Measurements from ENCODE around the gene SLC25A23.
"Not testable (repeated sequence)": the region's sequence is repeated elsewhere in the genome, so short reads cannot be mapped to it uniquely, and the experiment has no call there.

The SLC25A23 gene

GRCh38 chr19:6433165-6433564 is 26.4 kb downstream of the SLC25A23 start:
- Histone ChIP-seq H3K27ac (ENCODE audit: low read depth, low read length, poor library complexity, severe bottlenecking) (no peak overlapping the region), H3K79me2 (ENCODE audit: insufficient read depth, low read length) (no peaks in the 10 kb centered on the region), H3K9me2 (ENCODE audit: low read depth, low read length) (no peaks in the 10 kb centered on the region)

GRCh38 chr19:6431891-6432290 is 27.7 kb downstream of the SLC25A23 start:
- Histone ChIP-seq H3K9ac (ENCODE audit: low read length) (no peak overlapping the region), H3K9me2 (ENCODE audit: low read depth, low read length) (no peaks in the 10 kb centered on the region), H3K4me1 (ENCODE audit: insufficient read depth, low read length, severe bottlenecking) (no peaks in the 10 kb centered on the region), H3K4me3 (ENCODE audit: low read depth, low read length, poor library complexity, severe bottlenecking) (no peak overlapping the region), H3K27me3 (ENCODE audit: insufficient read depth, low read length) (no peaks in the 10 kb centered on the region), H3K79me2 (ENCODE audit: insufficient read depth, low read length) (no peaks in the 10 kb centered on the region), H3F3A (ENCODE audit: insufficient read depth, low read length) (no peaks in the 10 kb centered on the region), H3K36me3 (ENCODE audit: insufficient read depth, low read length) (no peaks in the 10 kb centered on the region; the same call in 1 of the 2 replicates), H3K9me3 (ENCODE audit: low read length) (no peaks in the 10 kb centered on the region), H3K27ac (ENCODE audit: low read depth, low read length, poor library complexity, severe bottlenecking) (no peak overlapping the region), H3K4me2 (ENCODE audit: low read length) (no peak overlapping the region), H2AFZ (ENCODE audit: low read length) (no peak overlapping the region), H4K20me1 (ENCODE audit: insufficient read depth, low read length) (no peaks in the 10 kb centered on the region)
- TF ChIP-seq CTCF (IDR thresholded peaks at IDR 0.05; ENCODE audit: low read length) (no peak), EZH2 (IDR thresholded peaks at IDR 0.05; ENCODE audit: borderline replicate concordance, low read length) (no peak)

More at GRCh38 chr19:6433165-6433564, 26.4 kb downstream of the SLC25A23 start:
- H3K4me2 ChIP-seq (ENCODE audit: low read length), result no peak overlapping the region
- no peaks in the 10 kb centered on the region for H3K9me3 ChIP-seq (ENCODE audit: low read length)
- H3K4me1 ChIP-seq (ENCODE audit: insufficient read depth, low read length, severe bottlenecking), result no peaks in the 10 kb centered on the region
- H2AFZ ChIP-seq (ENCODE audit: low read length), result no peak overlapping the region
- no peaks in the 10 kb centered on the region for H3F3A ChIP-seq (ENCODE audit: insufficient read depth, low read length)
- no peak overlapping the region for H3K4me3 ChIP-seq (ENCODE audit: low read depth, low read length, poor library complexity, severe bottlenecking)
- no peak overlapping the region for H3K9ac ChIP-seq (ENCODE audit: low read length)
- no peaks in the 10 kb centered on the region; the same call in 1 of the 2 replicates for H3K36me3 ChIP-seq (ENCODE audit: insufficient read depth, low read length)
- TF ChIP-seq CTCF (IDR thresholded peaks at IDR 0.05; ENCODE audit: low read length) (no peak), EZH2 (IDR thresholded peaks at IDR 0.05; ENCODE audit: borderline replicate concordance, low read length) (no peak)
- no peaks in the 10 kb centered on the region for H3K27me3 ChIP-seq (ENCODE audit: insufficient read depth, low read length)
- H4K20me1 ChIP-seq (ENCODE audit: insufficient read depth, low read length), result no peaks in the 10 kb centered on the region

GRCh38 chr19:6429419-6430221 is 30.0 kb downstream of the SLC25A23 start:
- no peaks in the 10 kb centered on the region for H3K9me3 ChIP-seq (ENCODE audit: low read length)
- H3K4me3 ChIP-seq (ENCODE audit: low read depth, low read length, poor library complexity, severe bottlenecking), result no peak overlapping the region
- no peaks in the 10 kb centered on the region for H3K36me3 ChIP-seq (ENCODE audit: insufficient read depth, low read length)
- H3K9ac ChIP-seq (ENCODE audit: low read length), result no peak overlapping the region
- H3K4me1 ChIP-seq (ENCODE audit: insufficient read depth, low read length, severe bottlenecking), result peaks cover 6% of the 10 kb centered on the region
- no peak overlapping the region for H3K27ac ChIP-seq (ENCODE audit: low read depth, low read length, poor library complexity, severe bottlenecking)
- no peaks in the 10 kb centered on the region for H3K79me2 ChIP-seq (ENCODE audit: insufficient read depth, low read length)
- no peak overlapping the region for H3K4me2 ChIP-seq (ENCODE audit: low read length)
- H3K9me2 ChIP-seq (ENCODE audit: low read depth, low read length), result no peaks in the 10 kb centered on the region
- TF ChIP-seq EZH2 (IDR thresholded peaks at IDR 0.05; ENCODE audit: borderline replicate concordance, low read length) (no peak), CTCF (IDR thresholded peaks at IDR 0.05; ENCODE audit: low read length) (no peak)
- H3F3A ChIP-seq (ENCODE audit: insufficient read depth, low read length), result no peaks in the 10 kb centered on the region
- H2AFZ ChIP-seq (ENCODE audit: low read length), result no peak overlapping the region
- H3K27me3 ChIP-seq (ENCODE audit: insufficient read depth, low read length), result no peaks in the 10 kb centered on the region
- no peaks in the 10 kb centered on the region for H4K20me1 ChIP-seq (ENCODE audit: insufficient read depth, low read length)

GRCh38 chr19:6428692-6429418 is 30.7 kb downstream of the SLC25A23 start:
- not testable (repeated sequence) for H3K9ac ChIP-seq (ENCODE audit: low read length); H3K36me3 ChIP-seq (ENCODE audit: insufficient read depth, low read length); H2AFZ ChIP-seq (ENCODE audit: low read length); H3K4me2 ChIP-seq (ENCODE audit: low read length); H3K27me3 ChIP-seq (ENCODE audit: insufficient read depth, low read length); H3K4me3 ChIP-seq (ENCODE audit: low read depth, low read length, poor library complexity, severe bottlenecking); H3K9me2 ChIP-seq (ENCODE audit: low read depth, low read length); H3F3A ChIP-seq (ENCODE audit: insufficient read depth, low read length); H3K4me1 ChIP-seq (ENCODE audit: insufficient read depth, low read length, severe bottlenecking); H3K9me3 ChIP-seq (ENCODE audit: low read length); H3K79me2 ChIP-seq (ENCODE audit: insufficient read depth, low read length); H4K20me1 ChIP-seq (ENCODE audit: insufficient read depth, low read length); H3K27ac ChIP-seq (ENCODE audit: low read depth, low read length, poor library complexity, severe bottlenecking)

Data from OCI-LY1 (cell line).